Ishikawa (cell line): ENCODE measurements around the gene RAPSN.

ENCODE experiments used
- FOXM1 ChIP-seq: IDR thresholded peaks from 2 replicates; pipeline ENCODE4 v1.6.1; 2012; ENCODE audit warnings: low read depth, borderline replicate concordance
- NFIC ChIP-seq: IDR thresholded peaks from 2 replicates; pipeline ENCODE4 v1.6.1; 2012
- TAF1 ChIP-seq: IDR thresholded peaks from 2 replicates; pipeline ENCODE4 v1.6.1; 2012; ENCODE audit warnings: low read depth, mild to moderate bottlenecking
- TF ChIP-seq, protein P1 (sequence below): IDR thresholded peaks from 2 replicates; pipeline ENCODE4 v1.6.1; 2012; ENCODE audit warnings: low read depth, mild to moderate bottlenecking

- TF ChIP-seq FOXM1 (no peak), NFIC (no peak), TAF1 (no peak)
- TF ChIP-seq, protein P1, sequence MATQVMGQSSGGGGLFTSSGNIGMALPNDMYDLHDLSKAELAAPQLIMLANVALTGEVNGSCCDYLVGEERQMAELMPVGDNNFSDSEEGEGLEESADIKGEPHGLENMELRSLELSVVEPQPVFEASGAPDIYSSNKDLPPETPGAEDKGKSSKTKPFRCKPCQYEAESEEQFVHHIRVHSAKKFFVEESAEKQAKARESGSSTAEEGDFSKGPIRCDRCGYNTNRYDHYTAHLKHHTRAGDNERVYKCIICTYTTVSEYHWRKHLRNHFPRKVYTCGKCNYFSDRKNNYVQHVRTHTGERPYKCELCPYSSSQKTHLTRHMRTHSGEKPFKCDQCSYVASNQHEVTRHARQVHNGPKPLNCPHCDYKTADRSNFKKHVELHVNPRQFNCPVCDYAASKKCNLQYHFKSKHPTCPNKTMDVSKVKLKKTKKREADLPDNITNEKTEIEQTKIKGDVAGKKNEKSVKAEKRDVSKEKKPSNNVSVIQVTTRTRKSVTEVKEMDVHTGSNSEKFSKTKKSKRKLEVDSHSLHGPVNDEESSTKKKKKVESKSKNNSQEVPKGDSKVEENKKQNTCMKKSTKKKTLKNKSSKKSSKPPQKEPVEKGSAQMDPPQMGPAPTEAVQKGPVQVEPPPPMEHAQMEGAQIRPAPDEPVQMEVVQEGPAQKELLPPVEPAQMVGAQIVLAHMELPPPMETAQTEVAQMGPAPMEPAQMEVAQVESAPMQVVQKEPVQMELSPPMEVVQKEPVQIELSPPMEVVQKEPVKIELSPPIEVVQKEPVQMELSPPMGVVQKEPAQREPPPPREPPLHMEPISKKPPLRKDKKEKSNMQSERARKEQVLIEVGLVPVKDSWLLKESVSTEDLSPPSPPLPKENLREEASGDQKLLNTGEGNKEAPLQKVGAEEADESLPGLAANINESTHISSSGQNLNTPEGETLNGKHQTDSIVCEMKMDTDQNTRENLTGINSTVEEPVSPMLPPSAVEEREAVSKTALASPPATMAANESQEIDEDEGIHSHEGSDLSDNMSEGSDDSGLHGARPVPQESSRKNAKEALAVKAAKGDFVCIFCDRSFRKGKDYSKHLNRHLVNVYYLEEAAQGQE = no peak
Observed at GRCh38 chr11:47446833-47447232, 2.1 kb downstream of the RAPSN start.
